SK-N-MC (cell line): ENCODE data around the gene PCSK5.

Source experiments
- EZH2 ChIP-seq: fragments of 200-600 bp; sonication (generic); IDR thresholded peaks from one replicate; pipeline ENCODE4 v1.6.1; 2017; ENCODE audit warnings: antibody characterized with exemption
- FOXP2 ChIP-seq: optimal IDR thresholded peaks from 2 replicates; pipeline ENCODE3; 2011; ENCODE audit warnings: mild to moderate bottlenecking, moderate library complexity; ENCODE audit not compliant: insufficient read depth; ENCODE audit errors: extremely low read length, control extremely low read depth
- POLR2AphosphoS5 ChIP-seq: IDR thresholded peaks from 2 replicates; pipeline ENCODE4 v1.6.1; 2012; ENCODE audit warnings: mild to moderate bottlenecking, low read depth, low read length, borderline replicate concordance

DNA sequence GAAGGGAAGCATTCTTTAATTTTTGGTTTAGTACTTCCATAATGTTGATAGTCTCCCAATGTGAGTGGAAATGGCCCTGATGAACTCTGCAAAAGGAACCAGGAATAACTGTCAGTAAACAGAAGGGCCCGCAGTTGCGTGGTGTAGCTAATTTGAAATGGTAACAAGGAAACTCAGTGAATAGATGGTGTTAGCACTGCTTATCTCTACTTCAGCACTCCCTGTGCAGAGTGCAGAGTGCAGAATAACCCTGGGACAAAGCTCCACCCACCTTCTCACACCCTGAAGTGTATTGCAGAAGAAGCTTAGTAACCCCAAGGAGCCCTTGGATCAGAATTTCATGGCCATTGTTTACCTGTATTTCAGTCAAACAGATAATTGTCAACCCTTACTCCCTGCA lies 158.9 kb downstream of the PCSK5 start:
- TF ChIP-seq FOXP2: no peak
- no peak for TF ChIP-seq POLR2AphosphoS5
- TF ChIP-seq EZH2: no peak
